Natural killer cell (primary cell): ENCODE results near the gene FER. TPM values are rescaled to one million over a fixed set of nuclear protein-coding genes. Genes with fewer than 3 reads are reported as not detected.

Source experiments
- ATAC-seq, 3 donors: fragments of 150-1000 bp in 2 of 3; fragments of 200-7000 bp in 1 of 3; cut with Tn5 transposase; 1 replicate in 1 of 3; 2 replicates in 2 of 3; pipeline ENCODE4 v1.10.0; 2021; ENCODE audit warnings: mild to moderate bottlenecking in 2 of 3, moderate library complexity in 2 of 3
- DNase-seq, 2 donors: peaks; one replicate each; pipeline versions ENCODE4 v3.0.0 to v3.0.0-alpha.2; 2013 to 2021; ENCODE audit warnings: mixed read lengths in 1 of 2
- H3K27ac ChIP-seq: one replicate; pipeline ENCODE4 v1.5.1; 2013; ENCODE audit warnings: mild to moderate bottlenecking, low read length
- H3K27me3 ChIP-seq: one replicate; pipeline ENCODE4 v1.6.1; 2013; ENCODE audit warnings: low read length; ENCODE audit not compliant: control insufficient read depth, insufficient read depth
- H3K36me3 ChIP-seq: one replicate; pipeline ENCODE4 v1.6.1; 2013; ENCODE audit warnings: low read length; ENCODE audit not compliant: control insufficient read depth, insufficient read depth
- H3K4me1 ChIP-seq: one replicate; pipeline ENCODE4 v1.6.1; 2013; ENCODE audit warnings: low read length; ENCODE audit not compliant: control insufficient read depth, insufficient read depth
- H3K4me3 ChIP-seq: one replicate; pipeline ENCODE4 v1.5.1; 2013; ENCODE audit warnings: low read length
- H3K9me3 ChIP-seq: one replicate; pipeline ENCODE4 v1.6.1; 2013; ENCODE audit warnings: low read length; ENCODE audit not compliant: control insufficient read depth, insufficient read depth
- H3K27ac Mint-ChIP-seq, 2 donors: one replicate each; pipeline ENCODE4 v1.8.0; 2022; ENCODE audit warnings: mild to moderate bottlenecking in 2 of 2, mixed read lengths in 2 of 2, moderate library complexity in 1 of 2
- H3K27me3 Mint-ChIP-seq, 2 donors: one replicate each; pipeline ENCODE4 v1.8.0; 2022; ENCODE audit warnings: low read depth in 2 of 2, mixed read lengths in 2 of 2
- H3K36me3 Mint-ChIP-seq: one replicate; pipeline ENCODE4 v1.8.0; 2022; ENCODE audit warnings: mixed read lengths
- H3K4me1 Mint-ChIP-seq, 2 donors: one replicate each; pipeline ENCODE4 v1.8.0; 2022; ENCODE audit warnings: mixed read lengths in 2 of 2
- H3K4me3 Mint-ChIP-seq: one replicate; pipeline ENCODE4 v1.8.0; 2022; ENCODE audit warnings: mild to moderate bottlenecking, moderate library complexity, mixed read lengths
- H3K9me3 Mint-ChIP-seq, 2 donors: one replicate each; pipeline ENCODE4 v1.8.0; 2022; ENCODE audit warnings: mixed read lengths in 2 of 2
- WGBS: methylation state at CpG from one replicate; pipeline ENCODE4 v1.1.7; 2013; ENCODE audit warnings: missing lambda C conversion rate; ENCODE audit not compliant: insufficient coverage; 5-methylcytosine and 5-hydroxymethylcytosine counted together
- intact Hi-C: fragments of 100-400 bp; cut with micrococcal nuclease; formaldehyde crosslinking; loops from one replicate; pipeline ENCODE4 v1.14.2; 2022
- total RNA-seq, 4 donors: library from RNA; stranded (reverse); fragments of 120-200 nt in 1 of 4; gene quantifications; one replicate each; pipeline versions ENCODE4 v1.2.3 to v1.2.4, GENCODE V29; 2013 to 2022
- TF ChIP-seq, protein P1 (sequence below): fragments of 200-600 bp; IDR thresholded peaks from one replicate; pipeline ENCODE4 v1.8.0; 2022; ENCODE audit warnings: antibody characterized with exemption

Gene FER
- total RNA-seq, 3 donors from 2014 or later (not counting 1 experiment from before 2014, with no cell fraction given), result 17.3 to 25.2 (median 19.4) TPM

GRCh38 chr5:109192027-109192426 is 444.3 kb downstream of the FER start:
- intact Hi-C loops, result no loop called here
- Mint-ChIP-seq H3K9me3 (no peaks in the 10 kb centered on the region), H3K36me3 (no peaks in the 10 kb centered on the region), H3K27ac (no peak overlapping the region), H3K27me3 (no peaks in the 10 kb centered on the region), H3K4me1 (peaks cover 0 to 4% of the 10 kb centered on the region in 2 donors), H3K4me3 (no peak overlapping the region)
- WGBS, result no CpG with 5 or more reads among the region's 1 CpG
- H3K4me3 ChIP-seq, result no peak overlapping the region
- H3K27me3 ChIP-seq, result no peaks in the 10 kb centered on the region
- no peak for DNase-seq
- TF ChIP-seq, protein P1, sequence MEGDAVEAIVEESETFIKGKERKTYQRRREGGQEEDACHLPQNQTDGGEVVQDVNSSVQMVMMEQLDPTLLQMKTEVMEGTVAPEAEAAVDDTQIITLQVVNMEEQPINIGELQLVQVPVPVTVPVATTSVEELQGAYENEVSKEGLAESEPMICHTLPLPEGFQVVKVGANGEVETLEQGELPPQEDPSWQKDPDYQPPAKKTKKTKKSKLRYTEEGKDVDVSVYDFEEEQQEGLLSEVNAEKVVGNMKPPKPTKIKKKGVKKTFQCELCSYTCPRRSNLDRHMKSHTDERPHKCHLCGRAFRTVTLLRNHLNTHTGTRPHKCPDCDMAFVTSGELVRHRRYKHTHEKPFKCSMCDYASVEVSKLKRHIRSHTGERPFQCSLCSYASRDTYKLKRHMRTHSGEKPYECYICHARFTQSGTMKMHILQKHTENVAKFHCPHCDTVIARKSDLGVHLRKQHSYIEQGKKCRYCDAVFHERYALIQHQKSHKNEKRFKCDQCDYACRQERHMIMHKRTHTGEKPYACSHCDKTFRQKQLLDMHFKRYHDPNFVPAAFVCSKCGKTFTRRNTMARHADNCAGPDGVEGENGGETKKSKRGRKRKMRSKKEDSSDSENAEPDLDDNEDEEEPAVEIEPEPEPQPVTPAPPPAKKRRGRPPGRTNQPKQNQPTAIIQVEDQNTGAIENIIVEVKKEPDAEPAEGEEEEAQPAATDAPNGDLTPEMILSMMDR, result no peak
- no peak overlapping the region for H3K27ac ChIP-seq
- no peak for ATAC-seq
- no peaks in the 10 kb centered on the region for H3K36me3 ChIP-seq
- H3K9me3 ChIP-seq, result no peaks in the 10 kb centered on the region
- H3K4me1 ChIP-seq, result no peaks in the 10 kb centered on the region

DNA sequence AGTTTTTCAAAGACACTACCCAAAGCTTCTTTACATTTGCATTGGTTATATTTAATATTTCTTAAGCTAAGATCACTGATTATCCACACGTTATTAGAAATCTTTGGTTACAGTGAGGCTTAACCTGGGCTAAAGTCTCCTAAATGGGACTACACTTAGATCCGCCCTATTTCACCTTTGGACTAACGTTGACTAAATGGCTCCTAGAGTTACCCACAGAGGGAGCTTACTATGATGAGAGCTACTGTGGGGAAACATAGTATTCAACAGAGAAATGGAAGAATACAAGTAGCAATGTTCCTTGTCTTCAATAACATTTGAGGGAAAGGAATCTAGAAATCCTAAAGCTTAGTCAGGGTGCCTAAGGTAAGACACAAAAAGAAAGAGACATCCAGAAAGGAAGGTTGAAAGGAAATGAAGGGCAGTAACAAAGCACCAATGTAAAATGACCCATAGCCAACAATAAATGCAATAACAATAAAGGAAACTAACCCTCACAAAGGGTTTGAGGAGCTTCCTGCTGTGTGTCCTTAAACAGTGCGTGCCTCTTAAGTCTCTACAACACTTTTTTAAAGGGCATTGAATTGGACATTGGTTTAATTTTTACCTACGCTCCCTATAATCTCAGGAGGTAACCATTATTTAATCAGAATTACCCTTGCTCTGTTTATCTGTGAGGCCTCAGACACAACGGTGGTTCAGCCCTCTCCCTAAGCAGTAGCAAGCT is 445.0 kb downstream of the FER start:
- ATAC-seq, result no peak
- intact Hi-C loops, result no loop called here

GRCh38 chr5:109195667-109196066 is 448.0 kb downstream of the FER start:
- Mint-ChIP-seq H3K27me3 (peaks cover 0 to 3% of the 10 kb centered on the region in 2 donors), H3K36me3 (no peaks in the 10 kb centered on the region), H3K4me1 (peaks cover 0 to 4% of the 10 kb centered on the region in 2 donors), H3K9me3 (no peaks in the 10 kb centered on the region), H3K27ac (no peak overlapping the region), H3K4me3 (no peak overlapping the region)
- Histone ChIP-seq H3K36me3 (no peaks in the 10 kb centered on the region), H3K27me3 (no peaks in the 10 kb centered on the region), H3K4me3 (no peak overlapping the region), H3K27ac (no peak overlapping the region), H3K9me3 (no peaks in the 10 kb centered on the region), H3K4me1 (no peaks in the 10 kb centered on the region)
- ATAC-seq (no peak), DNase-seq (no peak)
- 92% methylated on average over 1 of the region's 2 CpGs for WGBS
- intact Hi-C loops, result no loop called here
- TF ChIP-seq, protein P1, result no peak

More for the DNA sequence above, 445.0 kb downstream of the FER start:
- Mint-ChIP-seq H3K4me3 (no peak overlapping the region), H3K9me3 (no peaks in the 10 kb centered on the region), H3K27me3 (no peaks in the 10 kb centered on the region), H3K4me1 (peaks cover 0 to 4% of the 10 kb centered on the region in 2 donors), H3K27ac (no peak overlapping the region), H3K36me3 (no peaks in the 10 kb centered on the region)
- no peak for DNase-seq
- WGBS, result 94% methylated on average over 6 of the region's 6 CpGs
- Histone ChIP-seq H3K9me3 (no peaks in the 10 kb centered on the region), H3K4me3 (no peak overlapping the region), H3K4me1 (no peaks in the 10 kb centered on the region), H3K27ac (no peak overlapping the region), H3K36me3 (no peaks in the 10 kb centered on the region), H3K27me3 (no peaks in the 10 kb centered on the region)
- TF ChIP-seq, protein P1, result no peak
